ENCODE results near the gene KCNMB1.

KCNMB1 gene

GRCh38 chr5:170343177-170343576, 46.0 kb downstream of the KCNMB1 start:
- Histone ChIP-seq H3K79me2 (ENCODE audit: control insufficient read depth, insufficient read depth, low read length, unreplicated experiment) (no peaks in the 10 kb centered on the region), H3K4me1 (ENCODE audit: control insufficient read depth, insufficient read depth, low read length, unreplicated experiment) (no peaks in the 10 kb centered on the region), H3K4me3 (ENCODE audit: low read depth, low read length) (no peak overlapping the region), H3K27me3 (ENCODE audit: insufficient read depth, low read length) (peaks cover 49% of the 10 kb centered on the region), H3K36me3 (ENCODE audit: insufficient read depth, low read length) (no peaks in the 10 kb centered on the region), H2AFZ (ENCODE audit: low read length, unreplicated experiment) (no peak overlapping the region), H3K27ac (ENCODE audit: low read depth, low read length) (no peak overlapping the region)

GRCh38 chr5:170342153-170342725, 46.9 kb downstream of the KCNMB1 start:
- Histone ChIP-seq H3K4me1 (ENCODE audit: control insufficient read depth, insufficient read depth, low read length, unreplicated experiment) (no peaks in the 10 kb centered on the region), H3K79me2 (ENCODE audit: control insufficient read depth, insufficient read depth, low read length, unreplicated experiment) (no peaks in the 10 kb centered on the region), H2AFZ (ENCODE audit: low read length, unreplicated experiment) (no peak overlapping the region), H3K36me3 (ENCODE audit: insufficient read depth, low read length) (no peaks in the 10 kb centered on the region), H3K4me3 (ENCODE audit: low read depth, low read length) (no peak overlapping the region), H3K27me3 (ENCODE audit: insufficient read depth, low read length) (peaks cover 49% of the 10 kb centered on the region), H3K27ac (ENCODE audit: low read depth, low read length) (no peak overlapping the region)

- Histone ChIP-seq H3K4me3 (ENCODE audit: low read depth, low read length) (no peak overlapping the region), H3K4me1 (ENCODE audit: control insufficient read depth, insufficient read depth, low read length, unreplicated experiment) (no peaks in the 10 kb centered on the region), H2AFZ (ENCODE audit: low read length, unreplicated experiment) (no peak overlapping the region), H3K27me3 (ENCODE audit: insufficient read depth, low read length) (peaks cover 46% of the 10 kb centered on the region), H3K79me2 (ENCODE audit: control insufficient read depth, insufficient read depth, low read length, unreplicated experiment) (no peaks in the 10 kb centered on the region), H3K27ac (ENCODE audit: low read depth, low read length) (no peak overlapping the region), H3K36me3 (ENCODE audit: insufficient read depth, low read length) (no peaks in the 10 kb centered on the region)
Measured at GRCh38 chr5:170341545-170341944, 47.6 kb downstream of the KCNMB1 start.

- Histone ChIP-seq H3K79me2 (ENCODE audit: control insufficient read depth, insufficient read depth, low read length, unreplicated experiment) (no peaks in the 10 kb centered on the region), H2AFZ (ENCODE audit: low read length, unreplicated experiment) (no peak overlapping the region), H3K36me3 (ENCODE audit: insufficient read depth, low read length) (no peaks in the 10 kb centered on the region), H3K27me3 (ENCODE audit: insufficient read depth, low read length) (peaks cover 29% of the 10 kb centered on the region), H3K4me1 (ENCODE audit: control insufficient read depth, insufficient read depth, low read length, unreplicated experiment) (no peaks in the 10 kb centered on the region), H3K27ac (ENCODE audit: low read depth, low read length) (no peak overlapping the region), H3K4me3 (ENCODE audit: low read depth, low read length) (no peak overlapping the region)
Measured at GRCh38 chr5:170339780-170340167, 49.4 kb downstream of the KCNMB1 start.

DNA sequence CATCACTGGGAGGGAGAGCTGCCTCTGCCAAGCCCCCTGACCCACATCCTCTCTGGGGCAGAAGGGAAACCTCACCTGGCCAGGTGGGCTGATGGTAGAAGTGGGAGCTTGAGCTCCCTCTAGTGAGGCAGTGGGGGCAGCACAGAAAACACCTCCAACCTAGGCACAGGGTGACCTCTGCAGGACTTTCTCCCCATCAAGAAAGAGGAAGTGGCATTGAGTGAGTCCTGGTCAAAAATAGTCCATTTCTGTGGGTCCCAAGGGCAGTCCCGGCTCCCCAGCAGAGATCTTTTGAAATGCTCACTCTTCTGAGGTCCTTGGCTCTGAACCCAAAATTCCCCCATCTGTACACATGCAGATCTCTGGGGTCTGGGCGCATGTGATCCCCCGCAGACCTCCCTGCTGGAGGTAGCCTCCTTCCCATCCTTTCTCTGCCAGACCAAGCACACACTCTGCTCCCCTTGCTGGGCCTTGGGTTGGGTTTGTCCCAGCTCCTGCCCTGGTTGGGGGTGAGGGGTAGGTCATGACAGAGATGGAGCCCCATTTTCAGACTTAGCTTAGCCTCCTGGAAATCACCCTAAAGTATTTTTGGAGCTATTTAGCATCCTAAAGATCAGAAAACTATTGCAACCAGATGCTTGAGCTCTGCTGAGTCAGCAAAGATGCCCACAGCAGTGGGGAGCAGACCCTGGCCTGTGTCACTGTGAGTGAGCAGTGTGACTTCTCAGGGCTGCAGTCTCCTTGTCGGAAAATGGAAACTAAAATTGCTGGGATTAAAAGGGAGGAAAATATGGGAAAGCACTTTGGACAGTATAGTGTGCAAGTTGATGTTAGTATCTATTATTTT, 50.0 kb downstream of the KCNMB1 start:
- H3K79me2 ChIP-seq (ENCODE audit: control insufficient read depth, insufficient read depth, low read length, unreplicated experiment) = no peaks in the 10 kb centered on the region
- no peak overlapping the region for H2AFZ ChIP-seq (ENCODE audit: low read length, unreplicated experiment)
- no peaks in the 10 kb centered on the region for H3K36me3 ChIP-seq (ENCODE audit: insufficient read depth, low read length)
- peaks cover 24% of the 10 kb centered on the region for H3K27me3 ChIP-seq (ENCODE audit: insufficient read depth, low read length)
- H3K4me3 ChIP-seq (ENCODE audit: low read depth, low read length) = no peak overlapping the region
- no peaks in the 10 kb centered on the region for H3K4me1 ChIP-seq (ENCODE audit: control insufficient read depth, insufficient read depth, low read length, unreplicated experiment)
- no peak overlapping the region for H3K27ac ChIP-seq (ENCODE audit: low read depth, low read length)

GRCh38 chr5:170338291-170338690, 50.9 kb downstream of the KCNMB1 start:
- Histone ChIP-seq H3K4me1 (ENCODE audit: control insufficient read depth, insufficient read depth, low read length, unreplicated experiment) (no peaks in the 10 kb centered on the region), H3K36me3 (ENCODE audit: insufficient read depth, low read length) (no peaks in the 10 kb centered on the region), H3K79me2 (ENCODE audit: control insufficient read depth, insufficient read depth, low read length, unreplicated experiment) (no peaks in the 10 kb centered on the region), H3K4me3 (ENCODE audit: low read depth, low read length) (no peak overlapping the region), H3K27me3 (ENCODE audit: insufficient read depth, low read length) (peaks cover 19% of the 10 kb centered on the region), H3K27ac (ENCODE audit: low read depth, low read length) (no peak overlapping the region), H2AFZ (ENCODE audit: low read length, unreplicated experiment) (no peak overlapping the region)

DNA sequence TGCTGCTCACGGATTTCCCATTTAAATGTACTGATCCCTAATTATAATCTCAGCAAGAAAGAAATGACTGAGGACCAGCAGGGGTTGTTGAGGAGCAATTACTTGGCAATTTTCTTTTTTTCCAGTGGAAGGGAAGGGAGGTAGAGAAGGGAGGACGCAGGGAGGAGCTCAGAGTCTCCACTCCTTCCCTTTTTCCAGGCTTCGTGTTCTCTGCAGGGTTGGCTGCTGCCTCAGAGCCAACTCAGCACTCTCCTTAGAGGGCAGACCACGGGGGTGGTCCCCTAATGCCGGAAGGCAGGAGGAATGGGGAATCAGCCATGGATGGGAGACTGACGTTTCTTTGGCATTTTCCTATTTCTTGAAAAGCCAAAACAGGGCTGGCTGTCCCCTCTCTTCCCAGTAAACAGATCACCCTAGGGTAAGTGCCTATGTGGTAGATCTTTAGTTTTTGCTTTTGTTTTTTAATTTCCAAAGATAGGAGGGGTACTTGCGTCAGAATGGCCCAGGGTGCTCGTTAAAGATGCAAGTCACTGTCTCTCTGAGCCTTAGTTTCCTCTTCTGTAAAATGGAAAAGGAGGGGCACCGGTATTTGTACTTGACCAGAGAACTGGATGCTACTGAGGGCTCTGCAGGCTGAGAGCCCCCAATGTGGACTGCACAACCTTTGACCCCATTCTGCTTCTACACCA, 52.0 kb downstream of the KCNMB1 start:
- H3K79me2 ChIP-seq (ENCODE audit: control insufficient read depth, insufficient read depth, low read length, unreplicated experiment) = no peaks in the 10 kb centered on the region
- no peaks in the 10 kb centered on the region for H3K36me3 ChIP-seq (ENCODE audit: insufficient read depth, low read length)
- H3K4me3 ChIP-seq (ENCODE audit: low read depth, low read length) = no peak overlapping the region
- no peaks in the 10 kb centered on the region for H3K4me1 ChIP-seq (ENCODE audit: control insufficient read depth, insufficient read depth, low read length, unreplicated experiment)
- H3K27me3 ChIP-seq (ENCODE audit: insufficient read depth, low read length) = peaks cover 13% of the 10 kb centered on the region; the same call in 1 of the 2 replicates
- no peak overlapping the region for H3K27ac ChIP-seq (ENCODE audit: low read depth, low read length)
- no peak overlapping the region for H2AFZ ChIP-seq (ENCODE audit: low read length, unreplicated experiment)

DNA sequence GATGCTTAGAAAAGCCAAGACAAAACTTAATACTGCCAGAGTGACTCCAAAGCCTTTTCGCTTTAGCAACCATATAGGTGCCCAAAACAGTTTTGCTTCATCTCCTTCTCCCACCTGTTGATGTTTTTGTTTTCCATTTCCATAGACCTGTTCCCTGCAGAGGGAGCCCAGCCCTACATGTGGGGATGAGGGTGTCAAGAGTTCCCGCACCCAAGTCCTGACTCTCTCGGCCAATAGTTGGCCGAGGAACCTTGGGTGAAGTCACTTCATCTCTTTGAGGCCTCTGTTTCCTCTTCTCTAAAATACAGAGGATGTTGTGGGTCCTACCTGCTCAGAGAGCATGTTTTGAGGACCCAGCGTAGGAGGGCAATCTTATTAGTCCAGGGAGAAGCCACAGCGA, 53.1 kb downstream of the KCNMB1 start:
- no peaks in the 10 kb centered on the region for H3K79me2 ChIP-seq (ENCODE audit: control insufficient read depth, insufficient read depth, low read length, unreplicated experiment)

GRCh38 chr5:170334626-170335025, 54.5 kb downstream of the KCNMB1 start:
- peaks cover 13% of the 10 kb centered on the region; the same call in 1 of the 2 replicates for H3K27me3 ChIP-seq (ENCODE audit: insufficient read depth, low read length)
- H3K4me3 ChIP-seq (ENCODE audit: low read depth, low read length) = no peak overlapping the region
- H3K36me3 ChIP-seq (ENCODE audit: insufficient read depth, low read length) = no peaks in the 10 kb centered on the region
- H3K4me1 ChIP-seq (ENCODE audit: control insufficient read depth, insufficient read depth, low read length, unreplicated experiment) = peaks cover 5% of the 10 kb centered on the region
- H3K27ac ChIP-seq (ENCODE audit: low read depth, low read length) = no peak overlapping the region
- no peaks in the 10 kb centered on the region for H3K79me2 ChIP-seq (ENCODE audit: control insufficient read depth, insufficient read depth, low read length, unreplicated experiment)
- H2AFZ ChIP-seq (ENCODE audit: low read length, unreplicated experiment) = no peak overlapping the region

More for the DNA sequence above, 53.1 kb downstream of the KCNMB1 start:
- peaks cover 13% of the 10 kb centered on the region; the same call in 1 of the 2 replicates for H3K27me3 ChIP-seq (ENCODE audit: insufficient read depth, low read length)
- peaks cover 5% of the 10 kb centered on the region for H3K4me1 ChIP-seq (ENCODE audit: control insufficient read depth, insufficient read depth, low read length, unreplicated experiment)
- no peaks in the 10 kb centered on the region for H3K36me3 ChIP-seq (ENCODE audit: insufficient read depth, low read length)
- no peak overlapping the region for H3K4me3 ChIP-seq (ENCODE audit: low read depth, low read length)
- H2AFZ ChIP-seq (ENCODE audit: low read length, unreplicated experiment) = no peak overlapping the region
- H3K27ac ChIP-seq (ENCODE audit: low read depth, low read length) = no peak overlapping the region

DNA sequence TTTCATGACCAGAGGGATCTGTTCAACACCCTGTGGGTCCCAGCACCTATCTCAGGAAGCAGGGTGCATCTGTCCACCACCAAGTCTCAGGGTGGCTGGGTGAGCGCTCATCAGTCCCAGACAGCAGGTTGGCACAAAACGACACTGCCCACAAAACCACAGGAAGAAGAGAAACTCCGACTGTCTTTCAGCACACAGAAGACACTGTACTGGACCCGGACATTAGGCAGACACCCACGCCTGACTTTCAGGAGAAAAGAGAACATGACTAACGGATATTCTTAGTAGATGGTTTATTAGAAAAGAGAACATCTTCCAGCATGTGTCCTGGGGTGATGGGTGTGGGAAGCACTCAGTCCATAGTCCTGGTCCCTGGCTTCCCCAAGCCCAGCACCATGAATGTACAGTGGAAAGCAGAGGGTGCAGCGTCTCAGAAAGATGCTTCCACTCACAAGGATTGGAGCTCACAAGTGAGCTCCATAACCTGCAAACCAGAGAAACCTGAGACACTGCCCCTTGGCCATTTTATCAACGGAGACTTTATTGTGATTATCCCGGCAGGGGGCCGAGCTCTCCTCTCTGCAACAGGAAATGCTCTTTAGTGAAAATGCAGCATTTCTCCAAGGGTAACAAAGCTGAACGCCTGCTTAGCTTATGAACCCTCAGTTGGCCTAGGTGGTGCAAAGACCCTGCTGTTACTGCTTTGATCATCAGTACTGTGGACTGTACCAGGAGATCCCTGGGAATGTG, 55.8 kb downstream of the KCNMB1 start:
- Histone ChIP-seq H3K79me2 (ENCODE audit: control insufficient read depth, insufficient read depth, low read length, unreplicated experiment) (no peaks in the 10 kb centered on the region), H3K36me3 (ENCODE audit: insufficient read depth, low read length) (no peaks in the 10 kb centered on the region), H2AFZ (ENCODE audit: low read length, unreplicated experiment) (no peak overlapping the region), H3K27me3 (ENCODE audit: insufficient read depth, low read length) (peaks cover 23% of the 10 kb centered on the region), H3K27ac (ENCODE audit: low read depth, low read length) (no peak overlapping the region), H3K4me3 (ENCODE audit: low read depth, low read length) (no peak overlapping the region), H3K4me1 (ENCODE audit: control insufficient read depth, insufficient read depth, low read length, unreplicated experiment) (peaks cover 5% of the 10 kb centered on the region)
